HG02973 (cell line): ENCODE results near the gene PROM2.

Experiments used
- ATAC-seq: cut with Tn5 transposase; IDR thresholded peaks from one replicate; pipeline ENCODE4 v1.9.1; 2021; ENCODE audit warnings: moderate library complexity; ENCODE audit not compliant: unreplicated experiment

The PROM2 gene

GRCh38 chr2:95336406-95336805 lies 62.2 kb downstream of the PROM2 start:
- no peak for ATAC-seq

DNA sequence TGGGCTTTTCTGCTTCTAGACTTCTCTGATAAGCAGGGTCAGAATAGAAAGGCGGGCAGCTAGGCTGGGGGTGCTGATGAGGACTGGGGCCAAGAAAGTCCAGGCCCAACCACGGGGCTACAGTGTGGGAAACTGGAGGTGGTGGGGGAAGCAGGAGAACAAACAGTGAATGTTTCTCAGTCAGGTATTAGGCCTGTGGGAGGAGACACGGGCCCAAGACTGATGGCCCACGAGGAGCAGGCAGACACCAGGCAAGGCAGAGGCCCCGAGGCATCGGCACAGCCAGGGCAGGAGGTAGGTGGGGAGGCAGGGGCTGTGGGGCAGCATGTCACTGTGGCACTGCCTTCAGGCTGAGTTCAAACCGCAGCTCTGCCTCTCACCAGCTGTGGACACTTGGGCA lies 63.6 kb downstream of the PROM2 start:
- no peak for ATAC-seq
